Psoas muscle (tissue), 8 donors: Measurements from ENCODE around the gene SMYD4. TPM values are rescaled to one million over a fixed set of nuclear protein-coding genes. Genes with fewer than 3 reads are reported as not detected.

Source experiments
- ATAC-seq, 4 donors: fragments of 200-7000 bp; cut with Tn5 transposase; one replicate each; pipeline ENCODE4 v1.9.1; 2020; ENCODE audit warnings: moderate library complexity in 3 of 4, mild to moderate bottlenecking in 2 of 4
- DNase-seq, 2 donors: peaks; one replicate each; pipeline ENCODE4 v3.0.0-alpha.2; 2020
- H3K27ac ChIP-seq: fragments of 200-600 bp; one replicate; pipeline ENCODE4 v1.8.0; 2022
- H3K27me3 ChIP-seq, 3 donors: fragments of 200-600 bp in 1 of 3; one replicate each; pipeline versions ENCODE4 v1.6.1 to v1.8.0; 2013 to 2022; ENCODE audit warnings: low read length in 2 of 3, mild to moderate bottlenecking in 2 of 3, moderate library complexity in 1 of 3; ENCODE audit not compliant: insufficient read depth in 3 of 3
- H3K36me3 ChIP-seq, 2 donors: fragments of 200-600 bp in 1 of 2; one replicate each; pipeline versions ENCODE4 v1.6.1 to v1.8.0; 2013 to 2022; ENCODE audit warnings: low read depth in 1 of 2, mild to moderate bottlenecking in 1 of 2, moderate library complexity in 1 of 2; ENCODE audit not compliant: insufficient read depth in 1 of 2
- H3K4me1 ChIP-seq: fragments of 200-600 bp; one replicate; pipeline ENCODE4 v1.8.0; 2022
- H3K4me3 ChIP-seq: fragments of 200-600 bp; one replicate; pipeline ENCODE4 v1.8.0; 2022; ENCODE audit warnings: mild to moderate bottlenecking
- H3K9me3 ChIP-seq: fragments of 200-600 bp; one replicate; pipeline ENCODE4 v1.8.0; 2022
- CTCF ChIP-seq: fragments of 200-600 bp; IDR thresholded peaks from one replicate; pipeline ENCODE4 v1.8.0; 2022; ENCODE audit warnings: antibody characterized with exemption
- WGBS, 3 donors: extraction: QIAGEN DNeasy Blood & Tissue Kit; methylation state at CpG; one replicate each; pipeline versions ENCODE4 v1.1.6 to v1.1.7; 2013; 5-methylcytosine and 5-hydroxymethylcytosine counted together
- intact Hi-C, 2 donors: fragments of 100-400 bp; cut with DNase I; formaldehyde crosslinking; loops; one replicate each; pipeline versions ENCODE4 v1.11.0 to v1.14.2; 2022
- polyA plus RNA-seq, 3 donors: library from polyadenylated mRNA; stranded (reverse); fragments of 200-250 nt; gene quantifications; one replicate each; pipeline ENCODE4 v1.2.3, GENCODE V29; 2013
- total RNA-seq, 4 donors: library from RNA; stranded (reverse); fragmentation: NEBNext Ultra II Directional in 2 of 4; extraction: Animal tissue kit (Norgen Biotek cat#: 25700) in 2 of 4; gene quantifications; one replicate each; pipeline versions ENCODE4 v1.2.1 to v1.2.4, GENCODE V29; 2021 to 2023
- donor health status: healthy with polysubstance abuse.
- donor health status: DM: no; HTN: no; CAD: no; lungs with moderate emphysema.
- donor health status: Bipolar disorder and iron deficiency.
- donor health status: healthy.
- donor health status: DM: yes; HTN: yes; CAD: no.
- donor health status: DM: no; HTN: no; CAD: no.
- donor health status: DM: no; HTN: no; CAD: no.
- donor health status: DM: yes; HTN: yes; CAD: no.

The SMYD4 gene
- total and polyA plus RNA-seq, 7 donors: 8.0 to 22.4 (median 9.2) TPM

GRCh38 chr17:1868090-1868489 lies 38.4 kb upstream of the SMYD4 start:
- Histone ChIP-seq H3K27me3 (no peaks in the 10 kb centered on the region), H3K36me3 (peaks cover 0 to 15% of the 10 kb centered on the region in 2 donors), H3K9me3 (no peaks in the 10 kb centered on the region), H3K27ac (peak overlapping the region; percentile 88), H3K4me3 (peak overlapping the region; percentile 16), H3K4me1 (peaks cover 18% of the 10 kb centered on the region)
- TF ChIP-seq CTCF: no peak
- DNase-seq (no peak), ATAC-seq (peak; percentile 88 to 92 (median 91))
- intact Hi-C loops: loop anchor here (2.0 to 10.0 kb wide), 5 partner anchors 81 to 199 kb away; no protein-coding TSS in a partner anchor
- WGBS, 3 donors: 29 to 46% (median 30%) methylated on average over 8 of the region's 8 CpGs

GRCh38 chr17:1867307-1867706 lies 37.6 kb upstream of the SMYD4 start:
- DNase-seq (no peak), ATAC-seq (no peak)
- no peak overlapping the region for H3K4me3 ChIP-seq
- 68 to 82% (median 68%) methylated on average over 3 of the region's 3 CpGs for WGBS, 3 donors
- intact Hi-C loops: loop anchor here (5.0 to 10.0 kb wide), 4 partner anchors 80 to 150 kb away; no protein-coding TSS in a partner anchor
- H3K36me3 ChIP-seq: peaks cover 0 to 9% of the 10 kb centered on the region in 2 donors
- peaks cover 18% of the 10 kb centered on the region for H3K4me1 ChIP-seq
- H3K27ac ChIP-seq: peak overlapping the region; percentile 88
- H3K27me3 ChIP-seq: no peaks in the 10 kb centered on the region
- no peaks in the 10 kb centered on the region for H3K9me3 ChIP-seq
- no peak for TF ChIP-seq CTCF

- ATAC-seq (peak in 2 of 4 donors; percentile 38 to 44), DNase-seq (no peak)
- H3K27ac ChIP-seq: peak overlapping the region; percentile 50
- no peaks in the 10 kb centered on the region for H3K36me3 ChIP-seq
- TF ChIP-seq CTCF: peak; percentile 77
- H3K4me3 ChIP-seq: no peak overlapping the region
- no peaks in the 10 kb centered on the region for H3K27me3 ChIP-seq
- intact Hi-C loops: loop anchor here (5.0 to 10.0 kb wide), 4 partner anchors 78 to 148 kb away; no protein-coding TSS in a partner anchor
- peaks cover 29% of the 10 kb centered on the region for H3K4me1 ChIP-seq
- H3K9me3 ChIP-seq: no peaks in the 10 kb centered on the region
- 58 to 74% (median 60%) methylated on average over 17 of the region's 17 CpGs for WGBS, 3 donors
Measured at GRCh38 chr17:1865252-1866037, 35.7 kb upstream of the SMYD4 start.

GRCh38 chr17:1861391-1862010 lies 31.8 kb upstream of the SMYD4 start:
- peaks cover 0 to 19% of the 10 kb centered on the region in 2 donors for H3K36me3 ChIP-seq
- no peaks in the 10 kb centered on the region for H3K9me3 ChIP-seq
- H3K4me1 ChIP-seq: peaks cover 21% of the 10 kb centered on the region
- no peak for DNase-seq
- no peak for TF ChIP-seq CTCF
- H3K4me3 ChIP-seq: peak overlapping the region; percentile 58
- intact Hi-C loops: loop anchor here in 1 of 2 donors (5.0 to 10.0 kb wide), 2 partner anchors 34 to 77 kb away; partner anchors contain the start of gene SMYD4
- WGBS, 3 donors: 56 to 75% (median 59%) methylated on average over 16 of the region's 16 CpGs
- H3K27ac ChIP-seq: peak overlapping the region; percentile 88
- peak in 3 of 4 donors; percentile 27 to 52 (median 36) for ATAC-seq
- H3K27me3 ChIP-seq: no peaks in the 10 kb centered on the region
